NCI-H82 treated with DMSO at 0.1 percent for 48 hours (cell line): ENCODE data around the gene ANKRD44.

ENCODE experiments used
- DNase-seq: peaks from one replicate; lab custom pipeline; 2025; ENCODE audit not compliant: unreplicated experiment; lab: John Stamatoyannopoulos, UW

The ANKRD44 gene

GRCh38 chr2:197210430-197210829 is 100.2 kb downstream of the ANKRD44 start:
- DNase-seq: no peak

GRCh38 chr2:197209742-197210408 is 100.7 kb downstream of the ANKRD44 start:
- no peak for DNase-seq

DNA sequence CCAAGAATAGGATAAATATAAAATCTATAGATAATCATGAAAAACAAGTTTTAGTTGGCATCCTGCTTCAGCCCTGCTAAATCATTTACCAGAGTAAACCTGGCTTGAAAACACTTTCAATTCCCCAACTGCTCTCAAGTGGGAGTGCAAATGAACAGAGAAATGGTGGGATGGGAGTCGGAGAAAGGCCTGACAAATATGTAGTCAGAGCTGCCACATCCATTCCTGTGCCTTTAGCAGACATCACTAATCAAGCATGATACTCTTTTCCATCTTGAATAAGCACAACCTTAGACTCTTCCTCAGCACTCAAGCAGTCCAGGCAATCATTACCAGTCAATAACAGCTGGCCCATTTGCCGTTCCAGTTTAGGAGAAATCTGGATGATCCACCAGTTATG is 101.3 kb downstream of the ANKRD44 start:
- no peak for DNase-seq

DNA sequence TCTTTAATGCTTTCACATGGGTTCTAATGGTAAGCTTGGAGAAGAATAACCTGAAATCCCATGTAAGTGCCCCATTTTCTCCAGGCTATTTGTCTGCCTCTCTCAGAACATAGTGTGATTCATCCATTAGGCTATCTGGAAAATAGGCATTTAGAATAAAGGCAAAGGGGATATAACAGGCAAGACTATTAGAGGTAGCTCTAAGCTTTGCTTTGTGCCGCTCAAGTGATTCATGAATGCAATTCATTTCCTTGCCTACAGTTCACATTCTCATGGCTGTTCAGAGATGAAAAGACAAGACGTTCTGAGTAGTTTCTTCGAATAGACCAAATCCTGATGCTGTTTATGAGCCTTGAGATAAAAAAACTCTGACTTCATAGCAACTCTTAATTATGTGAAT is 101.7 kb downstream of the ANKRD44 start:
- no peak for DNase-seq

DNA sequence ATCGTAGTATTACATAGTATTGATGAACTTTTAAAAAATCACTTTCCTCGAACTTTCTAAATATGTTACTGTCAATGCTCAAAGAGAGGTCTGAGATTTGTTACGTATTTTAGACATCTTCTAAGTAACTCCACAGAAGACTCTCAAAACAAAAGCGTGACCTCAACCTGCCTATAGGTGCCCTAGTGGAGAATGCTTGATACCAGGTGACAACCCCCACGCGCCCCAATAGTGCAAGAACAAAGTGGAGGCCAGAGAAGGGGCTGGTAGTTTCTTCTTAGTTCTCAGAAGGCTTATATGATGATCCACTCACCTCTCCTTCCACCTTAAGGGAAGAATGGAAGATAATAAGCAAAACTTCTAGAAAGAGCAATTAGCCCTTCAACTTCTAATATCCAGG is 102.6 kb downstream of the ANKRD44 start:
- DNase-seq: no peak

- DNase-seq: no peak
Measured at GRCh38 chr2:197207598-197207997, 103.0 kb downstream of the ANKRD44 start.

GRCh38 chr2:197207106-197207505 is 103.5 kb downstream of the ANKRD44 start:
- DNase-seq: no peak

DNA sequence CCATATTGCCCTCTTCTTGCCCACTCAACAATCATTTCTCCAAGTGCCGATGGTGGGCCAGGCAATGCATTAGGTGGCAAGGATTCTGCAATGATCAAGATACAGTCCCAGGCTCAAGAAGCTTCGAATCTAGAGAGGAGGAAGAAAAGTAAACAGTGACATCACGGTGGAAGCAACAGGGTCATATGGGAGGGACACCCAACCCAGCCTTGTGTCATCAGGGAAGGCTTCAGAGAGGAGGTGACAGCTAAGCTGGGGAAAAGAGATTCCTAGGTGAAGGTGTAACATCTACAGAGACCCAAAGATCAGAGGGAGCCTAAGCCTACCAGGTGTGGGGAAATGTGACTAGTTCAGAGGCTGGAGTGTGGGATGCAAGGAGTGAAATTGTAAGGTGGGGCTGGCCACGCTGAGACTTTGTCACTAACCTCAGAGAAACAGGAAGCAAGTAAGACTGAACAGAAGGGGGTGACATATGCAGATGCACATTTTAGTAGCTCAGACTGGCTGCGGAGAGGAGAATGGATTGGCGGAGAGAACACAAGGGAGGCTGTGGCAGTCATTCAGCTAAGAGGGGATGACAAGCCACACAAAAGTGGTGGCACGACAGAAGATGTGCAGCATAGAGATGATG is 104.9 kb downstream of the ANKRD44 start:
- DNase-seq: no peak

DNA sequence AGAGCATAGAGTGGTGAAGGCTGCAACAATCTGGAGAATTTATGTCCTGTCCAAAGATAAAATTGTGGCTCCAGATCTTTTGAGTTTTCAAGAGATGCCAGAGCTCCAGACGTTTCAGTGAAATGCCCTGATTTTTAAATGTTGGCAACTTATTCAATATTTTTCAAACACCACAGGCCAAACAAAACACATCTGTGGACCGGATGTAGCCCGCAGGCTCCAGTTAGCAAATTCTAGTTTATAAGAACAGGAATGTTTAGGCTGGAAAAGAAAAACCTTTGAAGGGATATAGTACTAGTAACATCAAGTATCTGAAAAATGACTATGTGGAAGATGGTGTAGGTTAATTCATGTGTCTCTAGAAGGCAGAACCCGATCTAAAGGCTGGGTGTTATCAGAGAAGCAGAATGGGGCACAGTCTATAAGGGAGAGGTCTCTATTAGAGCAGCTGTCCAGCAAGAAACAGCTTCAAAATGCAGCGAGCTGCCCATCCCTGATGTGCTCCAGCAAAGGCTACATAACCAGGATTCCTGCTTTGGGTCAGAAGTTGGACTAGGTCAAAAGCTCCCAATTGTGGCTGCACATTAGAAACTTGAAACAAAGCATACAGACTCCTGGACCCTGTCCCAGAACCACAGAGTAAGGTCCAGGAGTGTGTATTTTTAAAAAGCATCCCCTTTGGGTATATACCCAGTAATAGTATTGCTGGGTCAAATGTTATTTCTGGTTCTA is 105.9 kb downstream of the ANKRD44 start:
- DNase-seq: no peak

- DNase-seq: no peak
Measured at GRCh38 chr2:197201874-197202273, 108.7 kb downstream of the ANKRD44 start.

DNA sequence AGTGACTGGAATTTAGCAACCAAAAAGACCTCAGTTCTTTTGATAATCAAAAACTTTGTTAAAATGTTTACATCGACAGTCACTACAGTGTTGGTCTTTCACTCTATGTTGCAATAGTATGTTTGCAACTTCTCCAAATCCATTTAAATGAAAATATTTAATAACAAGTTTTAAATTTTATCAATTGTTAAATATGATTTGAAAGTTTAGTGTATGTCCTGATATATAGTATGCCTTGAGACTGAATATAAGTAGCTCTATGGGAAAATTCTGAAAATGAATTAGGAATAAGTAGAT is 109.9 kb downstream of the ANKRD44 start:
- no peak for DNase-seq

DNA sequence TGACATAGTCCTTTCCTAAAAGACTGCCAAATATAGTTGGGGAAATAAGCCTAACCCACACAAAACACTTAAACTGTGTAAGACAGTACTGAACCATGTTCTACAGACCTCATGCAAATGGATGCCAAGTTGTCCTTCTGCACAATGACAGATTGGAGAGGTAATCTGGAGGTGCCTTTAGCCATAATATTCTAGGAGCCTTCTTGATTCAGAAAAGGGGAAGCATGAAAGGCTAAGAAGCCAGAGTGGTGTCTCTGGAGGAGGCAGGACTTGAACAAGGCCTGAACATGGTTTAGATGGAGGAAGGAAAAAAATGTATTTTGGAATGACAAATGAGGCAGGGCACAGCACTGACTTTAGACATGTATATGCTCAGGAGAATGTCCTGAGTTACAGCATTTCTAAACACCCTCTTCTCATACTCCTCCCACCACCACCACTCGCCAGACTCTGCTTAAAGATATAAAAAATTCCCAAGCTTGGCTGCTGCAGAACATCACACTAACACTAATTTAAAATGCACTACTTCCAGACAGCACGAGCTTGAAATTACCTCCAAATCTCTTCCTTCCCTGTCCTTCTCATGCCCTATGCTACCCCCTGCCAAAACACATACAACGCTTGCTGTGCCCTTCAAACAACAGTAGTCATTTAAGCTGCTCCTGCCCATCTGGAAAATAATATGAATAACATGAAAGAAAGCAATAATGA is 110.4 kb downstream of the ANKRD44 start:
- no peak for DNase-seq

- DNase-seq: no peak
Measured at GRCh38 chr2:197198890-197199289, 111.7 kb downstream of the ANKRD44 start.

DNA sequence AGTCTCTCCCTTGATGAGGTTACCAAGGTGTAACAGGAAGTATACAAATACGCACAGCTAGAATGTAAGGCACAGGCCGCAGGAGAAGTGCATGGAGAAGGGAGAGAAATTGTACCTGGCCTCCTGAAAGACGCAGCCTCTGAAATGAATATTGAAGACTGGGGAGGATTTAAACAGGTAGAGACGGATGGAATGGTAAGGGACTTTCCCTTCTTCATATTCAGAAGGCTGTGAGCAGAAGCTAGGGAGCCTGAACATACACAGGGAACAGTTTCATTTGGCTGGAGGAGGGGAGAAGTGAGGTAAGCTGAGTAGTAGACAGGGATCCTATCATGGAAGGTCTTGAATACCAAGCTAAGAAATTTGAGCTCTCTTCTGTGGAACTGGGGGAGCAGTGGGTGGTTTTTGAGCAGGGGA is 112.7 kb downstream of the ANKRD44 start:
- no peak for DNase-seq

DNA sequence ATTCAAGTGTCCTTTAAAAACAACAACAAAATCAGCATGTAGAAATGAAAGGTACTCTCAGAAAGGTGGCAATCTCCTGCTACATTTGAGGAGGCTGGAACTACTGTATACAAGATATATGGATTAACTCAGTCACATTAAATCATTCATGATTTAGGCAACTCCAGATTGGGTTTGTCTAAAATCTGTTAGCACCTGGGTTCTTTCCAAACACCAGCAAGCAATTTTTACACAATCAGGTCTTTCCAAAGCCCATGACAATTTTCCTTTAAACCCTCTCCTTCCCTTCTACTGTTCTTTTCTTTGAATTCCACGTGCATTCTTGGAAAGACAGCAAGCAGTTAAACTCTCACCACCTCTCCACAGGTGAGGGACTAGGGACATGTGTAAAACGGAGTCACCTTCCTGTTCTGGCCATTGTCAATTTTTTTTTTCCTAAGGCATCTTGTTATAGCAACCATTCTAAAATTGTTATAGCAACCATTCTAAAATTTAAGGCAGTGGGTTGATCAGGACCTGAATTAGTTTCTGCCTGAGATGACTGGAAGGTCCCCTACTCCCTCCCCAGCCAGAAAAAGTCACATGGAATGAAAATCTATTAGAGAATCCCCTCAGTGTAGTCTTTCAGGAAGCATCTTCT is 113.9 kb downstream of the ANKRD44 start:
- DNase-seq: no peak

GRCh38 chr2:197195518-197195917 is 115.1 kb downstream of the ANKRD44 start:
- DNase-seq: no peak

DNA sequence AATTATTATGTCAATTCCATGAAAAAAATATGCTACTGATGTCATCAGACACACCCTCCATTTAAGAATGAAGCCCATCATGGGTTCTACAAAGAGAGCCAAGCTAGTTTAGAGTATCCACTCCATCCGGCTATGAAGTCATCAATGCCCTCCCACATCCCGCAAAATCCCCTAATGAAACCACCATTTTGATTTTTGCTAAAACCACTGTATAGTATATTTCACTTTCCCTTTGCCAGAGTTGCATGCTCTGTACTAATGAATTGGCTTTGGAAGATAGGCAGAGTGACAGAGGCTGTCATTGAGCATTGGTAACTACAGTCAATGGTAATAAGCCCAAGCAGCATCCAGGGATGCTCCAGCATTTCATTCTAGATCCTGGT is 118.6 kb downstream of the ANKRD44 start:
- no peak for DNase-seq

- peak; percentile 5 for DNase-seq
Measured at GRCh38 chr2:197191177-197191939, 119.2 kb downstream of the ANKRD44 start.

GRCh38 chr2:197190100-197190432 is 120.5 kb downstream of the ANKRD44 start:
- DNase-seq: no peak

- no peak for DNase-seq
Measured at GRCh38 chr2:197189426-197190099, 121.0 kb downstream of the ANKRD44 start.
